H9 (cell line): Measurements from ENCODE around the gene IGFALS. TPM values are rescaled to one million over a fixed set of nuclear protein-coding genes. Genes with fewer than 3 reads are reported as not detected.

Experiments
- DNase-seq: peaks from one replicate; pipeline ENCODE4 v3.0.0-alpha.2; 2017
- H2AFZ ChIP-seq: one replicate; pipeline ENCODE4 v1.6.1; 2013; ENCODE audit warnings: mild to moderate bottlenecking, low read length, control low read depth, moderate library complexity
- H2AK5ac ChIP-seq: 2 replicates; pipeline ENCODE4 v1.6.1; 2013; ENCODE audit warnings: low read length, control low read depth, mixed read lengths; ENCODE audit not compliant: insufficient read length
- H2BK120ac ChIP-seq: one replicate; pipeline ENCODE4 v1.6.1; 2013; ENCODE audit warnings: low read depth, mild to moderate bottlenecking, low read length, control low read depth, inconsistent platforms; ENCODE audit not compliant: poor library complexity, severe bottlenecking
- H2BK12ac ChIP-seq: 2 replicates; pipeline ENCODE4 v1.6.1; 2013; ENCODE audit warnings: low read length, control low read depth, mixed read lengths, low read depth; ENCODE audit not compliant: insufficient read length
- H2BK15ac ChIP-seq: 2 replicates; pipeline ENCODE4 v1.6.1; 2013; ENCODE audit warnings: low read depth, low read length, control low read depth
- H2BK20ac ChIP-seq: one replicate; pipeline ENCODE4 v1.6.1; 2013; ENCODE audit warnings: low read depth, mild to moderate bottlenecking, low read length, control low read depth, inconsistent platforms; ENCODE audit not compliant: poor library complexity, severe bottlenecking
- H2BK5ac ChIP-seq: 2 replicates; pipeline ENCODE4 v1.6.1; 2013; ENCODE audit warnings: low read length, control low read depth, mixed read lengths; ENCODE audit not compliant: insufficient read length
- H3K14ac ChIP-seq: 2 replicates; pipeline ENCODE4 v1.6.1; 2013; ENCODE audit warnings: low read length, control low read depth; ENCODE audit not compliant: insufficient read depth
- H3K18ac ChIP-seq: 2 replicates; pipeline ENCODE4 v1.6.1; 2013; ENCODE audit warnings: low read depth, mild to moderate bottlenecking, mixed read lengths, low read length, control low read depth; ENCODE audit not compliant: insufficient read length
- H3K23ac ChIP-seq: 2 replicates; pipeline ENCODE4 v1.6.1; 2013; ENCODE audit warnings: low read length, control low read depth, mixed read lengths, low read depth; ENCODE audit not compliant: insufficient read length
- H3K23me2 ChIP-seq: 2 replicates; pipeline ENCODE4 v1.6.1; 2013; ENCODE audit warnings: low read depth, mild to moderate bottlenecking, mixed read lengths, low read length, control low read depth; ENCODE audit not compliant: insufficient read length, poor library complexity, severe bottlenecking
- H3K27ac ChIP-seq: 2 replicates; pipeline ENCODE4 v1.5.1; 2013; ENCODE audit warnings: low read length, control low read depth, mixed read lengths, low read depth; ENCODE audit not compliant: insufficient read length
- H3K27me3 ChIP-seq: 2 replicates; pipeline ENCODE4 v1.6.1; 2013; ENCODE audit warnings: low read length, control low read depth, inconsistent platforms; ENCODE audit not compliant: insufficient read depth
- H3K4ac ChIP-seq: 2 replicates; pipeline ENCODE4 v1.6.1; 2013; ENCODE audit warnings: low read depth, mild to moderate bottlenecking, control low read depth, inconsistent platforms, low read length, moderate library complexity
- H3K4me1 ChIP-seq: 2 replicates; pipeline ENCODE4 v1.6.1; 2013; ENCODE audit warnings: low read length, control low read depth, inconsistent platforms; ENCODE audit not compliant: insufficient read depth
- H3K4me2 ChIP-seq: 2 replicates; pipeline ENCODE4 v1.6.1; 2013; ENCODE audit warnings: low read length, control low read depth, mixed read lengths; ENCODE audit not compliant: insufficient read length, insufficient read depth
- H3K56ac ChIP-seq: 2 replicates; pipeline ENCODE4 v1.6.1; 2013; ENCODE audit warnings: low read depth, mild to moderate bottlenecking, mixed read lengths, low read length, control low read depth; ENCODE audit not compliant: insufficient read length
- H3K79me1 ChIP-seq: 2 replicates; pipeline ENCODE4 v1.6.1; 2013; ENCODE audit warnings: low read depth, mild to moderate bottlenecking, moderate library complexity, low read length, control low read depth, inconsistent platforms; ENCODE audit not compliant: insufficient read depth, poor library complexity, severe bottlenecking
- H3K79me2 ChIP-seq: 2 replicates; pipeline ENCODE4 v1.6.1; 2013; ENCODE audit warnings: low read length, control low read depth, inconsistent platforms; ENCODE audit not compliant: insufficient read depth
- H3K9ac ChIP-seq: 2 replicates; pipeline ENCODE4 v1.6.1; 2013; ENCODE audit warnings: low read length, control low read depth, mixed read lengths; ENCODE audit not compliant: insufficient read length; ENCODE audit errors: extremely low read depth
- H3K9me3 ChIP-seq: one replicate; pipeline ENCODE4 v1.6.1; 2013; ENCODE audit warnings: low read depth, low read length, inconsistent platforms; ENCODE audit not compliant: control insufficient read depth
- H3T11ph ChIP-seq: one replicate; pipeline ENCODE4 v1.6.1; 2013; ENCODE audit warnings: mild to moderate bottlenecking, low read length, control low read depth, inconsistent platforms
- H4K20me1 ChIP-seq: one replicate; pipeline ENCODE4 v1.6.1; 2013; ENCODE audit not compliant: control insufficient read depth, insufficient read length, insufficient read depth
- H4K5ac ChIP-seq: 2 replicates; pipeline ENCODE4 v1.6.1; 2013; ENCODE audit warnings: low read depth, mild to moderate bottlenecking, mixed read lengths, low read length, control low read depth; ENCODE audit not compliant: insufficient read length
- H4K8ac ChIP-seq: replicated peaks from 2 replicates; pipeline ENCODE4 v1.6.1; 2013; ENCODE audit warnings: low read length, control low read depth, mixed read lengths, low read depth; ENCODE audit not compliant: insufficient read length
- H4K91ac ChIP-seq: 2 replicates; pipeline ENCODE4 v1.6.1; 2013; ENCODE audit warnings: low read depth, mild to moderate bottlenecking, moderate library complexity, mixed read lengths, low read length, control low read depth; ENCODE audit not compliant: insufficient read length
- H3K27ac Mint-ChIP-seq, 3 experiments: 2 replicates in 2 of 3; 3 replicates in 1 of 3; pipeline ENCODE4 v1.8.0; 2020 to 2021; ENCODE audit warnings: mixed read lengths in 3 of 3, mild to moderate bottlenecking in 1 of 3, moderate library complexity in 1 of 3
- H3K27me3 Mint-ChIP-seq: 2 replicates; pipeline ENCODE4 v1.8.0; 2021; ENCODE audit warnings: low read depth, mild to moderate bottlenecking, moderate library complexity, mixed read lengths
- H3K36me3 Mint-ChIP-seq, 3 experiments: 2 replicates in 2 of 3; 3 replicates in 1 of 3; pipeline ENCODE4 v1.8.0; 2020 to 2021; ENCODE audit warnings: low read depth in 3 of 3, mixed read lengths in 3 of 3; ENCODE audit not compliant: insufficient read depth in 1 of 3
- H3K4me1 Mint-ChIP-seq, 2 experiments: 2 replicates each; pipeline ENCODE4 v1.8.0; 2020; ENCODE audit warnings: mixed read lengths in 2 of 2
- H3K4me3 Mint-ChIP-seq, 2 experiments: 2 replicates in 1 of 2; 3 replicates in 1 of 2; pipeline ENCODE4 v1.8.0; 2020 to 2021; ENCODE audit warnings: mild to moderate bottlenecking in 2 of 2, mixed read lengths in 2 of 2, moderate library complexity in 1 of 2
- H3K9me3 Mint-ChIP-seq, 2 experiments: 2 replicates in 1 of 2; 3 replicates in 1 of 2; pipeline ENCODE4 v1.8.0; 2020; ENCODE audit warnings: mild to moderate bottlenecking in 2 of 2, mixed read lengths in 2 of 2, moderate library complexity in 1 of 2
- CTCF ChIP-seq: fragments of 200-600 bp; sonication (generic); conservative IDR thresholded peaks from 3 replicates; pipeline ENCODE4 v1.8.0; 2021; ENCODE audit warnings: antibody characterized with exemption, mild to moderate bottlenecking
- WGBS: extraction: QIAGEN DNeasy Blood & Tissue Kit; methylation state at CpG from one replicate; pipeline ENCODE4 v1.1.7; 2013; ENCODE audit warnings: missing lambda C conversion rate, low lambda C conversion rate, mixed read lengths; ENCODE audit not compliant: insufficient read length; ENCODE audit errors: extremely low coverage; 5-methylcytosine and 5-hydroxymethylcytosine counted together
- total RNA-seq: library from RNA; stranded (reverse); gene quantifications from 2 replicates; pipeline ENCODE4 v1.2.1, GENCODE V29; 2021

The IGFALS gene
- total RNA-seq, 1 experiment from 2014 or later, result not detected

GRCh38 chr16:1822801-1823200 lies 29.3 kb upstream of the IGFALS start:
- H2AK5ac ChIP-seq, result no peak overlapping the region
- H2BK12ac ChIP-seq, result no peak overlapping the region
- H3K9me3 ChIP-seq, result no peaks in the 10 kb centered on the region
- H2AFZ ChIP-seq, result no peak overlapping the region
- Mint-ChIP-seq H3K27me3 (peaks cover 4% of the 10 kb centered on the region), H3K36me3 (peaks cover 0 to 4% (median 4%) of the 10 kb centered on the region in 3 experiments; a peak in 5 of 7 replicates), H3K9me3 (no peaks in the 10 kb centered on the region; a peak in 1 of 5 replicates), H3K4me1 (peaks cover 5 to 9% of the 10 kb centered on the region in 2 experiments), H3K4me3 (no peak overlapping the region), H3K27ac (no peak overlapping the region)
- no CpG with 5 or more reads among the region's 16 CpGs for WGBS
- TF ChIP-seq CTCF, result no peak
- H4K8ac ChIP-seq, result no peak overlapping the region
- H3K79me2 ChIP-seq, result peaks cover 2% of the 10 kb centered on the region; the same call in 1 of the 2 replicates
- no peak overlapping the region for H2BK120ac ChIP-seq
- no peaks in the 10 kb centered on the region for H4K20me1 ChIP-seq
- H2BK15ac ChIP-seq, result no peak overlapping the region
- H3K4ac ChIP-seq, result no peak overlapping the region
- H3K4me2 ChIP-seq, result no peak overlapping the region
- no peak overlapping the region for H3K18ac ChIP-seq
- no peak overlapping the region for H3K14ac ChIP-seq
- DNase-seq, result no peak
- H2BK20ac ChIP-seq, result no peak overlapping the region
- peaks cover 4% of the 10 kb centered on the region for H3K79me1 ChIP-seq
- H3K27me3 ChIP-seq, result no peaks in the 10 kb centered on the region
- no peak overlapping the region for H3K27ac ChIP-seq
- H3T11ph ChIP-seq, result no peak overlapping the region
- H4K5ac ChIP-seq, result no peak overlapping the region
- no peak overlapping the region for H2BK5ac ChIP-seq
- no peak overlapping the region for H3K56ac ChIP-seq
- no peak overlapping the region for H3K9ac ChIP-seq
- no peaks in the 10 kb centered on the region; the same call in 1 of the 2 replicates for H3K4me1 ChIP-seq
- no peak overlapping the region for H3K23ac ChIP-seq
- peaks cover 9% of the 10 kb centered on the region for H3K23me2 ChIP-seq
- H4K91ac ChIP-seq, result no peak overlapping the region
